Hepatocyte (in vitro differentiated cells): Measurements from ENCODE around the gene TBC1D9.

Source experiments
- CTCF ChIP-seq: fragments of 200-600 bp; sonication (generic); IDR thresholded peaks from 2 replicates; pipeline ENCODE4 v1.5.1; 2016; ENCODE audit warnings: antibody characterized with exemption, mild to moderate bottlenecking; ENCODE audit not compliant: poor library complexity
- EZH2 ChIP-seq: fragments of 200-600 bp; sonication (generic); IDR thresholded peaks from 2 replicates; pipeline ENCODE4 v1.6.1; 2016; ENCODE audit warnings: antibody characterized with exemption, mild to moderate bottlenecking, borderline replicate concordance
- EZH2phosphoT487 ChIP-seq: fragments of 200-600 bp; sonication (generic); IDR thresholded peaks from one replicate; pipeline ENCODE4 v1.6.1; 2018; ENCODE audit warnings: antibody characterized with exemption, mild to moderate bottlenecking, low read depth, moderate library complexity; ENCODE audit not compliant: unreplicated experiment, severe bottlenecking

GRCh38 chr4:140755774-140756318, 339 bp downstream of the TBC1D9 start:
- no peak for TF ChIP-seq CTCF
- TF ChIP-seq EZH2, result no peak
- TF ChIP-seq EZH2phosphoT487, result no peak
